Mucosa of descending colon (tissue), 3 donors: ENCODE measurements around the gene DOC2B. TPM values are rescaled to one million over a fixed set of nuclear protein-coding genes. Genes with fewer than 3 reads are reported as not detected.

ENCODE experiments used
- ATAC-seq: fragments of 200-7000 bp; cut with Tn5 transposase; one replicate; pipeline ENCODE4 v1.9.1; 2020; ENCODE audit warnings: mild to moderate bottlenecking, moderate library complexity
- DNase-seq, 3 donors: peaks; one replicate each; pipeline ENCODE4 v3.0.0-alpha.2; 2020
- H3K36me3 ChIP-seq: fragments of 200-600 bp; one replicate; pipeline ENCODE4 v1.8.0; 2021; ENCODE audit warnings: low read depth, mild to moderate bottlenecking
- H3K4me1 ChIP-seq: fragments of 200-600 bp; one replicate; pipeline ENCODE4 v1.8.0; 2021; ENCODE audit warnings: low read depth, mild to moderate bottlenecking
- H3K4me3 ChIP-seq: fragments of 200-600 bp; one replicate; pipeline ENCODE4 v1.8.0; 2021; ENCODE audit warnings: mild to moderate bottlenecking
- H3K9me3 ChIP-seq: fragments of 200-600 bp; one replicate; pipeline ENCODE4 v1.8.0; 2021; ENCODE audit warnings: mild to moderate bottlenecking
- intact Hi-C, 2 donors: fragments of 100-400 bp; cut with DNase I in 1 of 2; cut with micrococcal nuclease in 1 of 2; formaldehyde crosslinking; loops; one replicate each; pipeline versions ENCODE4 v1.11.0 to v1.11.1; 2022; cut with DNase I, micrococcal nuclease
- total RNA-seq, 3 donors: library from RNA; stranded (reverse); fragmentation: NEBNext Ultra II Directional in 2 of 3; extraction: Animal tissue kit (Norgen Biotek cat#: 25700) in 2 of 3; gene quantifications; one replicate each; pipeline versions ENCODE4 v1.2.1 to v1.2.4, GENCODE V29; 2021 to 2023
- TF ChIP-seq, protein P1 (sequence below): fragments of 200-600 bp; IDR thresholded peaks from one replicate; pipeline ENCODE4 v1.8.0; 2022; ENCODE audit warnings: antibody characterized with exemption, mild to moderate bottlenecking
- donor health status: DM: no; HTN: no; CAD: no; lungs with moderate emphysema.
- donor health status: DM: no; HTN: no; CAD: no.
- donor health status: DM: no; HTN: yes; CAD: no.

Gene DOC2B
- total RNA-seq, 3 donors from 2014 or later = 3.2 to 6.7 (median 4.0) TPM

DNA sequence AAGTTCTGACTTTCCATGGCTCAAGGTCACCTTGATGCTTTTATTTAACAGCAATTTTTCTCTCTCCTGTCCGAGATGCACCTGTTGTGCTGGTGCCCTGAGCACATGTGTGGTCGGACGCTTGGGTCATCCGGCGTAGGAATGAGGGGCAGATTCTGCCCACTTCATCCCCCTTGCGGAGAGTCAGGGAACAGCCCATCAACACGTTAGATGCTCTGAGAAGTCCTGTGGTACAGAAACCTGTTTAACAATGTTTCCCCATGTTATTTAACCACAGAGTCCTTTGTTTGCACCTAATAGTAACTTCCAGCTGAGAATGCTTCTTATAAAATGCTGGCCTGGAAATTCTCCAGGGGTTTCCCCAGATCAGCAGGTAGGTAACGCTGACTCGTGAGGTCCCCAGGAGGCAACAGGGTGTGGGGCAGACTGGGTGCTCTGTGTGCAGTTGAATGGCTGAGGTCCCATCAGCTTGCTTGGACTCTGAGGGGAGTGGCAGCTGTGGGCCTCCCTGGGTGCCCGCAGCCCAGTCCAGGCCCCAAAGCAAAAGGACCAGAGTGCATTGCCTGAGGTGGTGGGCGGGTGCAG lies 17.8 kb downstream of the DOC2B start:
- TF ChIP-seq, protein P1, sequence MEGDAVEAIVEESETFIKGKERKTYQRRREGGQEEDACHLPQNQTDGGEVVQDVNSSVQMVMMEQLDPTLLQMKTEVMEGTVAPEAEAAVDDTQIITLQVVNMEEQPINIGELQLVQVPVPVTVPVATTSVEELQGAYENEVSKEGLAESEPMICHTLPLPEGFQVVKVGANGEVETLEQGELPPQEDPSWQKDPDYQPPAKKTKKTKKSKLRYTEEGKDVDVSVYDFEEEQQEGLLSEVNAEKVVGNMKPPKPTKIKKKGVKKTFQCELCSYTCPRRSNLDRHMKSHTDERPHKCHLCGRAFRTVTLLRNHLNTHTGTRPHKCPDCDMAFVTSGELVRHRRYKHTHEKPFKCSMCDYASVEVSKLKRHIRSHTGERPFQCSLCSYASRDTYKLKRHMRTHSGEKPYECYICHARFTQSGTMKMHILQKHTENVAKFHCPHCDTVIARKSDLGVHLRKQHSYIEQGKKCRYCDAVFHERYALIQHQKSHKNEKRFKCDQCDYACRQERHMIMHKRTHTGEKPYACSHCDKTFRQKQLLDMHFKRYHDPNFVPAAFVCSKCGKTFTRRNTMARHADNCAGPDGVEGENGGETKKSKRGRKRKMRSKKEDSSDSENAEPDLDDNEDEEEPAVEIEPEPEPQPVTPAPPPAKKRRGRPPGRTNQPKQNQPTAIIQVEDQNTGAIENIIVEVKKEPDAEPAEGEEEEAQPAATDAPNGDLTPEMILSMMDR = no peak
- no peak for DNase-seq
- Histone ChIP-seq H3K36me3 (no peaks in the 10 kb centered on the region), H3K4me3 (no peak overlapping the region), H3K4me1 (no peaks in the 10 kb centered on the region), H3K9me3 (no peaks in the 10 kb centered on the region)
- no peak for ATAC-seq
- intact Hi-C loops = no loop called here

DNA sequence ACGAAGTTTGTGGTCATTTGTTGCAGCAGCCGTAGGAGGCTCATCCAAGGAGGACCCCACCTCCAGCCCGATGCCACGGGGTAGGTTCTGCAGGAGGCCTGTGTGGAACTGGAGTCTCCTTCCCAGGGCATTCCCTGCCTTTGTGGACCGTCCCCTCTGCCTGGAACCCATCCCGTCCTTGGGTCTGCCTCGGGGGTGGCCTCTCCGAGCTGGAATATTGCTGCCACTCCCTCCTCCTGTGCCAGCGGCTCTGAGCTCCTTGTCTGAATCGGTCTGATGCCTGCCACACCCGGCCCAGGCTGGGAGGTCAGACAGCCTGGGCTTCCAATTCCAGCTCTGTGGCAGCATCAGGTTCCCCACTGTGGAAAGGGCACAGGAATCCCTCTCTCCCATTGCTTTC lies 18.8 kb downstream of the DOC2B start:
- H3K36me3 ChIP-seq = no peaks in the 10 kb centered on the region
- no peaks in the 10 kb centered on the region for H3K9me3 ChIP-seq
- H3K4me1 ChIP-seq = no peaks in the 10 kb centered on the region
- H3K4me3 ChIP-seq = no peak overlapping the region
- DNase-seq (no peak), ATAC-seq (no peak)
- TF ChIP-seq, protein P1 = no peak
- intact Hi-C loops = no loop called here

- H3K4me1 ChIP-seq = no peaks in the 10 kb centered on the region
- H3K4me3 ChIP-seq = no peak overlapping the region
- no peaks in the 10 kb centered on the region for H3K36me3 ChIP-seq
- intact Hi-C loops = no loop called here
- no peaks in the 10 kb centered on the region for H3K9me3 ChIP-seq
- DNase-seq (no peak), ATAC-seq (no peak)
- TF ChIP-seq, protein P1 = no peak
These were observed 20.0 kb downstream of the DOC2B start for GRCh38 chr17:161481-161880.

DNA sequence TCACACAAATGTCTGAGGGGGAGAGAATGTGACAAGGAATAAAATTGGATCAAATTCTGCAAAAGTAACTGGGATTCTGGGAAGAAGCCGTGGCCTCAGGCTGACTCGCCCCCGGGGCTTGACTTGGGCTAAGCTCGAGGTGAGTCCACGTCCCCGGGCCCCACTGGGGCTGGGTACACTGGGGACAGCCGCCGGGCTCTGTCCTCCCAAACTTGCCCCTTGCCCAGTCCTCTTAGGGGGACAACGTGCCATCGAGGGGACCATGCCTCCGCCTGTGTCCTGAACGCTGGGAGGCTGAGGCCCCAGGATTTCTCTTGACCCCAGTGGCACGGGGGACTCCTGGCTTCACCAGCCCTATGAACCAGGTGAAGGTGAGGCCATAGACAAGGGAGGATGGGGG lies 21.1 kb downstream of the DOC2B start:
- no peak overlapping the region for H3K4me3 ChIP-seq
- no peaks in the 10 kb centered on the region for H3K4me1 ChIP-seq
- TF ChIP-seq, protein P1 = no peak
- ATAC-seq (no peak), DNase-seq (peak in 1 of 3 donors; percentile 8)
- intact Hi-C loops = no loop called here
- no peaks in the 10 kb centered on the region for H3K9me3 ChIP-seq
- H3K36me3 ChIP-seq = no peaks in the 10 kb centered on the region

DNA sequence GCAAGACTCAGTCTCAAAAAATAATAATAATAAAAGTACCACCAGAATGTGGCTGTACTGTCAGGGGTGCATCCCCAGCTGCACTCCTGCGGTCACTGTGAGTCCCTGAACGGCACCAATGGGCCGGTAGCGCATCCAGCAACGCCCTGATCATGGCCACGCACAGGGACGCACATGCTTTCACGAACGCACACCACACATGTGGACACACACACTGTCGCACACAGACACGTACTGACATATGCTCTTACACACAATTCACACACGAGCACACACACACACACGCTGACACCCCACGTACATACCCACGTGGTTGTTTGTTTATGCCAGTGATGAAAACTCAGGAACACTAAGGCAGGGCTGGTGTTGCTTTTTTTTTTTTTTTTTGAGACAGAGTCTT lies 21.8 kb downstream of the DOC2B start:
- ATAC-seq = no peak
- TF ChIP-seq, protein P1 = no peak
- intact Hi-C loops = no loop called here
- Histone ChIP-seq H3K9me3 (no peaks in the 10 kb centered on the region), H3K36me3 (no peaks in the 10 kb centered on the region), H3K4me3 (no peak overlapping the region), H3K4me1 (no peaks in the 10 kb centered on the region)
- peak in 1 of 3 donors; percentile 12 for DNase-seq

DNA sequence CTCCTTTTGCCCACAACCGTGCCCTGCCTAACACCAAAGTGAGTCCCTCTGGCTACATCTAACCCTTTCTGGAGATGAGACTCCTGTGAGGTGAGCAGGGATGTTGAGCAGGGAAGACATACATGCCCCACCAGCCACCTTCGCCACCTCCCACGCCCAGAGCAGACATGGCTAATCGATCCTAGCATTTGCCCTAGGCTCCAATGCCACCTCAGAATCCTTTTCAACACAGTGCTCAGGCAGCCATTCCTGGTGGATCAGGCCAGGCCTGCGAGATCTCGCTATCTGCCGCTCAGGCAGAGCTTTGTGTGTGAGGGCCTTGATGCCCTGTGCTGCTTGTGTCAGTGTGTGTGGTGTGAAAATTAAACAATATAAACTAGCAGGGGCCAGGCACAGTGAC lies 23.1 kb downstream of the DOC2B start:
- DNase-seq (peak in 1 of 3 donors; percentile 11), ATAC-seq (no peak)
- TF ChIP-seq, protein P1 = no peak
- Histone ChIP-seq H3K4me1 (no peaks in the 10 kb centered on the region), H3K9me3 (no peaks in the 10 kb centered on the region), H3K4me3 (no peak overlapping the region), H3K36me3 (no peaks in the 10 kb centered on the region)
- intact Hi-C loops = no loop called here
